Fibroblast of lung (primary cell): ENCODE measurements around the gene AP3S1.

ENCODE experiments used
- EZH2 ChIP-seq: IDR thresholded peaks from 2 replicates; pipeline ENCODE4 v1.5.1; 2012; ENCODE audit warnings: low read length, control low read depth, mild to moderate bottlenecking; ENCODE audit errors: missing control alignments
- TF ChIP-seq, protein P1 (sequence below), 2 donors: IDR thresholded peaks in 1 of 2; conservative IDR thresholded peaks in 1 of 2; 1 replicate in 1 of 2; 2 replicates in 1 of 2; pipeline ENCODE4 v1.5.1; 2011 to 2012; ENCODE audit warnings: low read length in 2 of 2, control low read depth in 1 of 2, inconsistent platforms in 1 of 2, low read depth in 1 of 2, mild to moderate bottlenecking in 1 of 2

DNA sequence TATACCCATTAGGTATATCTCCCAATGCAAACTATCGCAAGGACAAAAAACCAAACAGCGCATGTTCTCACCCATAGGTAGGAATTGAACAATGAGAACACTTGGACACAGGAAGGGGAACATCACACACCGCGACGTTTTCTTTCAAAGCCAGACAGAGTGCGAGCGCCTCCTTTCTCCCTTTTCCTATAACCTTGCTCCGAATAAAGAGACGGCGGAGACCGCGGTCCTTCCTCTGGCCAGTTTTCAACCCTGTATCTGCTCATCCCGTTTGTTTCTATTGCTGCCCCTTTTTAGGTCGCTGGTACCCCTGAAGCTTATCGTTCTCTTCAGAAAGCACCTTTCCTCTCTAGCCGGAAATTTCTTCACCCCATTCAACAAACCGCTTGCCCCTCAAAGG is 121.8 kb downstream of the AP3S1 start:
- TF ChIP-seq, protein P1, sequence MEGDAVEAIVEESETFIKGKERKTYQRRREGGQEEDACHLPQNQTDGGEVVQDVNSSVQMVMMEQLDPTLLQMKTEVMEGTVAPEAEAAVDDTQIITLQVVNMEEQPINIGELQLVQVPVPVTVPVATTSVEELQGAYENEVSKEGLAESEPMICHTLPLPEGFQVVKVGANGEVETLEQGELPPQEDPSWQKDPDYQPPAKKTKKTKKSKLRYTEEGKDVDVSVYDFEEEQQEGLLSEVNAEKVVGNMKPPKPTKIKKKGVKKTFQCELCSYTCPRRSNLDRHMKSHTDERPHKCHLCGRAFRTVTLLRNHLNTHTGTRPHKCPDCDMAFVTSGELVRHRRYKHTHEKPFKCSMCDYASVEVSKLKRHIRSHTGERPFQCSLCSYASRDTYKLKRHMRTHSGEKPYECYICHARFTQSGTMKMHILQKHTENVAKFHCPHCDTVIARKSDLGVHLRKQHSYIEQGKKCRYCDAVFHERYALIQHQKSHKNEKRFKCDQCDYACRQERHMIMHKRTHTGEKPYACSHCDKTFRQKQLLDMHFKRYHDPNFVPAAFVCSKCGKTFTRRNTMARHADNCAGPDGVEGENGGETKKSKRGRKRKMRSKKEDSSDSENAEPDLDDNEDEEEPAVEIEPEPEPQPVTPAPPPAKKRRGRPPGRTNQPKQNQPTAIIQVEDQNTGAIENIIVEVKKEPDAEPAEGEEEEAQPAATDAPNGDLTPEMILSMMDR (conservative IDR thresholded peaks at IDR 0.05 in 1 of 2, IDR thresholded peaks at IDR 0.05 in 1 of 2; ENCODE audit: low read depth in 1 of 2, low read length in 2 of 2): no peak
- TF ChIP-seq EZH2: no peak
